Osteocyte (in vitro differentiated cells): Measurements from ENCODE around the gene OR13J1. TPM values are rescaled to one million over a fixed set of nuclear protein-coding genes. Genes with fewer than 3 reads are reported as not detected.

Experiments used
- DNase-seq: peaks from one replicate; pipeline ENCODE4 v3.0.0; 2021; ENCODE audit warnings: mixed read lengths; ENCODE audit not compliant: unreplicated experiment; ENCODE audit errors: extremely low spot score
- H3K27ac Mint-ChIP-seq: one replicate; pipeline ENCODE4 v1.8.0; 2021; ENCODE audit warnings: mild to moderate bottlenecking, mixed read lengths; ENCODE audit not compliant: unreplicated experiment
- H3K27me3 Mint-ChIP-seq: one replicate; pipeline ENCODE4 v1.8.0; 2021; ENCODE audit warnings: mixed read lengths; ENCODE audit not compliant: unreplicated experiment
- H3K36me3 Mint-ChIP-seq: one replicate; pipeline ENCODE4 v1.8.0; 2021; ENCODE audit warnings: mixed read lengths; ENCODE audit not compliant: unreplicated experiment
- H3K4me1 Mint-ChIP-seq: one replicate; pipeline ENCODE4 v1.8.0; 2021; ENCODE audit warnings: mixed read lengths; ENCODE audit not compliant: unreplicated experiment
- H3K4me3 Mint-ChIP-seq: one replicate; pipeline ENCODE4 v1.8.0; 2021; ENCODE audit warnings: mild to moderate bottlenecking, moderate library complexity, mixed read lengths; ENCODE audit not compliant: unreplicated experiment
- H3K9me3 Mint-ChIP-seq: one replicate; pipeline ENCODE4 v1.8.0; 2021; ENCODE audit warnings: mixed read lengths; ENCODE audit not compliant: unreplicated experiment
- total RNA-seq: library from RNA; stranded (reverse); gene quantifications from 2 replicates; pipeline ENCODE4 v1.2.1, GENCODE V29; 2021
- TF ChIP-seq, protein P1 (sequence below): fragments of 200-600 bp; sonication (generic); IDR thresholded peaks from 2 replicates; pipeline ENCODE4 v1.5.0; 2021; ENCODE audit warnings: antibody characterized with exemption, mild to moderate bottlenecking, moderate library complexity

OR13J1 gene
- total RNA-seq, 1 donor from 2014 or later, result not detected

GRCh38 chr9:35906923-35907699 is 36.9 kb upstream of the OR13J1 start:
- DNase-seq, result no peak
- H3K4me1 Mint-ChIP-seq, result peaks cover 87% of the 10 kb centered on the region
- no peaks in the 10 kb centered on the region for H3K27me3 Mint-ChIP-seq
- TF ChIP-seq, protein P1, sequence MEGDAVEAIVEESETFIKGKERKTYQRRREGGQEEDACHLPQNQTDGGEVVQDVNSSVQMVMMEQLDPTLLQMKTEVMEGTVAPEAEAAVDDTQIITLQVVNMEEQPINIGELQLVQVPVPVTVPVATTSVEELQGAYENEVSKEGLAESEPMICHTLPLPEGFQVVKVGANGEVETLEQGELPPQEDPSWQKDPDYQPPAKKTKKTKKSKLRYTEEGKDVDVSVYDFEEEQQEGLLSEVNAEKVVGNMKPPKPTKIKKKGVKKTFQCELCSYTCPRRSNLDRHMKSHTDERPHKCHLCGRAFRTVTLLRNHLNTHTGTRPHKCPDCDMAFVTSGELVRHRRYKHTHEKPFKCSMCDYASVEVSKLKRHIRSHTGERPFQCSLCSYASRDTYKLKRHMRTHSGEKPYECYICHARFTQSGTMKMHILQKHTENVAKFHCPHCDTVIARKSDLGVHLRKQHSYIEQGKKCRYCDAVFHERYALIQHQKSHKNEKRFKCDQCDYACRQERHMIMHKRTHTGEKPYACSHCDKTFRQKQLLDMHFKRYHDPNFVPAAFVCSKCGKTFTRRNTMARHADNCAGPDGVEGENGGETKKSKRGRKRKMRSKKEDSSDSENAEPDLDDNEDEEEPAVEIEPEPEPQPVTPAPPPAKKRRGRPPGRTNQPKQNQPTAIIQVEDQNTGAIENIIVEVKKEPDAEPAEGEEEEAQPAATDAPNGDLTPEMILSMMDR, result no peak
- peak overlapping the region; percentile 98 for H3K27ac Mint-ChIP-seq
- H3K4me3 Mint-ChIP-seq, result peak overlapping the region; percentile 53
- H3K36me3 Mint-ChIP-seq, result no peaks in the 10 kb centered on the region
- no peaks in the 10 kb centered on the region for H3K9me3 Mint-ChIP-seq

DNA sequence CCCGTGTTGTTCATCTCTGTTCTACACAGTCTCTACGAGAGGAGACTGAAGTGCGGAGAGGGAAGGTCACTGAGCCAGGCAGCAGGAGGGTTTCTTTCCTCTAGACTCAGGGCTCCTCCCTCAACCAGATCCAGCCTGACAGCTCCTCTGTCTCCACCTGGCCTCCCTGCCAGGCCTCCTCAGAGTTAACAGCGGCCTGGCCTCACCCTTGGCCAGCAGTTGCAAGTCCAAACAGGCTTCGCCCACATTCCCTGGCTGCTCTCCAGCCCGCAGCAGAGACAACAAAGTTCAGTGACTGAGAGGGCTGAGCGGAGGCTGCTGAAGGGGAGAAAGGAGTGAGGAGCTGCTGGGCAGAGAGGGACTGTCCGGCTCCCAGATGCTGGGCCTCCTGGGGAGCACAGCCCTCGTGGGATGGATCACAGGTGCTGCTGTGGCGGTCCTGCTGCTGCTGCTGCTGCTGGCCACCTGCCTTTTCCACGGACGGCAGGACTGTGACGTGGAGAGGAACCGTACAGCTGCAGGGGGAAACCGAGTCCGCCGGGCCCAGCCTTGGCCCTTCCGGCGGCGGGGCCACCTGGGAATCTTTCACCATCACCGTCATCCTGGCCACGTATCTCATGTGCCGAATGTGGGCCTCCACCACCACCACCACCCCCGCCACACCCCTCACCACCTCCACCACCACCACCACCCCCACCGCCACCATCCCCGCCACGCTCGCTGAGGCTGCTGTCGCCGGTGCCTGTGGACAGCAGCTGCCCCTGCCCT is 35.9 kb upstream of the OR13J1 start, which contains the start of gene HRCT1:
TSS of gene HRCT1 (plus strand) at position 291 of the 768 bp plus-strand sequence. CDS start at position 377, 86 bp downstream.
- H3K27ac Mint-ChIP-seq, result peak within 1 kb of the TSS; percentile 98
- peaks cover 2% of the 10 kb centered on the region for H3K27me3 Mint-ChIP-seq
- TF ChIP-seq, protein P1, result no peak
- DNase-seq, result peak; percentile 95
- peaks cover 78% of the 10 kb centered on the region for H3K4me1 Mint-ChIP-seq
- no peaks in the 10 kb centered on the region for H3K36me3 Mint-ChIP-seq
- H3K4me3 Mint-ChIP-seq, result peak within 1 kb of the TSS; percentile 53
- no peaks in the 10 kb centered on the region for H3K9me3 Mint-ChIP-seq

- TF ChIP-seq, protein P1, result no peak
- Mint-ChIP-seq H3K9me3 (no peaks in the 10 kb centered on the region), H3K27ac (peak overlapping the region; percentile 98), H3K36me3 (no peaks in the 10 kb centered on the region), H3K27me3 (peaks cover 6% of the 10 kb centered on the region), H3K4me1 (peaks cover 70% of the 10 kb centered on the region), H3K4me3 (peak overlapping the region; percentile 30)
- no peak for DNase-seq
Observed at GRCh38 chr9:35905051-35905781, 35.0 kb upstream of the OR13J1 start.

GRCh38 chr9:35904338-35904737 is 34.1 kb upstream of the OR13J1 start:
- Mint-ChIP-seq H3K4me3 (no peak overlapping the region), H3K36me3 (no peaks in the 10 kb centered on the region), H3K27me3 (peaks cover 6% of the 10 kb centered on the region), H3K4me1 (peaks cover 63% of the 10 kb centered on the region), H3K27ac (peak overlapping the region; percentile 98), H3K9me3 (no peaks in the 10 kb centered on the region)
- no peak for DNase-seq
- TF ChIP-seq, protein P1, result no peak
